ENCODE data around the gene MACROD2. TPM values are rescaled to one million over a fixed set of nuclear protein-coding genes. Genes with fewer than 3 reads are reported as not detected.

Gene MACROD2
- total RNA-seq, 1 donor from 2014 or later = 6.7 TPM

- Mint-ChIP-seq H3K9me3 (no peaks in the 10 kb centered on the region), H3K27ac (no peak overlapping the region), H3K4me3 (no peak overlapping the region), H3K36me3 (no peaks in the 10 kb centered on the region), H3K4me1 (ENCODE audit: unreplicated experiment) (peaks cover 14% of the 10 kb centered on the region), H3K27me3 (peaks cover 4% of the 10 kb centered on the region)
- no peak for DNase-seq (ENCODE audit: extremely low spot score, unreplicated experiment)
- no peak for TF ChIP-seq CTCF (conservative IDR thresholded peaks at IDR 0.05)
Measured at GRCh38 chr20:15507151-15507550, 1511.8 kb downstream of the MACROD2 start.

DNA sequence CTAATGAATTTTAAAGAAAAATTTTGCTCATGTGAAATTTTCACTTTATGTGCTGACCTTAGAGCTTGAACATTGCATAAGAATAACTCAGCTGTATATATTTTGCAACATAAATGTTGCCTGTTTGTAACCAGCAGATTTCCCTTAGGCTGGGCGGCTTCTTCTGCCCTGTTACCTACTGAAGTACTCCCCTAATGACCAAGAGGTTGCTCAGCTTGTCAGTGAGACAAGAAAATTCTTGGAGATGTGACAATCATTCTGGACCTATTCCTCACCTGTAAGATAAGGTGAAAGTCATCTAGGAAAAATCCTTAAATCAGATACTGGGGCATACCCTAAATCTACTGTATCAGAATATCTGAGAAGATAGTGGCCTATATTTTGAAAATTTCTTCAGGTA lies 1516.2 kb downstream of the MACROD2 start:
- Mint-ChIP-seq H3K27ac (no peak overlapping the region), H3K4me1 (ENCODE audit: unreplicated experiment) (peaks cover 15% of the 10 kb centered on the region), H3K27me3 (no peaks in the 10 kb centered on the region), H3K36me3 (no peaks in the 10 kb centered on the region), H3K4me3 (no peak overlapping the region), H3K9me3 (no peaks in the 10 kb centered on the region)
- no peak for TF ChIP-seq CTCF (conservative IDR thresholded peaks at IDR 0.05)
- no peak for DNase-seq (ENCODE audit: extremely low spot score, unreplicated experiment)

- Mint-ChIP-seq H3K4me1 (ENCODE audit: unreplicated experiment) (peaks cover 15% of the 10 kb centered on the region), H3K27ac (no peak overlapping the region), H3K9me3 (no peaks in the 10 kb centered on the region), H3K36me3 (no peaks in the 10 kb centered on the region), H3K4me3 (no peak overlapping the region), H3K27me3 (no peaks in the 10 kb centered on the region)
- TF ChIP-seq CTCF (conservative IDR thresholded peaks at IDR 0.05) = no peak
- no peak for DNase-seq (ENCODE audit: extremely low spot score, unreplicated experiment)
Measured at GRCh38 chr20:15512916-15513315, 1517.6 kb downstream of the MACROD2 start.

- DNase-seq (ENCODE audit: extremely low spot score, unreplicated experiment) = no peak
- Mint-ChIP-seq H3K4me3 (no peak overlapping the region), H3K27ac (no peak overlapping the region), H3K9me3 (peaks cover 4% of the 10 kb centered on the region), H3K27me3 (no peaks in the 10 kb centered on the region), H3K4me1 (ENCODE audit: unreplicated experiment) (peaks cover 15% of the 10 kb centered on the region), H3K36me3 (no peaks in the 10 kb centered on the region)
- no peak for TF ChIP-seq CTCF (conservative IDR thresholded peaks at IDR 0.05)
Measured at GRCh38 chr20:15515691-15516090, 1520.4 kb downstream of the MACROD2 start.

GRCh38 chr20:15520930-15521524 lies 1525.7 kb downstream of the MACROD2 start:
- no peaks in the 10 kb centered on the region for H3K27me3 Mint-ChIP-seq
- H3K27ac Mint-ChIP-seq = no peak overlapping the region
- no peak for TF ChIP-seq CTCF (conservative IDR thresholded peaks at IDR 0.05)
- H3K36me3 Mint-ChIP-seq = peaks cover 3% of the 10 kb centered on the region
- DNase-seq (ENCODE audit: extremely low spot score, unreplicated experiment) = no peak
- no peaks in the 10 kb centered on the region for H3K4me1 Mint-ChIP-seq (ENCODE audit: unreplicated experiment)
- no peak overlapping the region for H3K4me3 Mint-ChIP-seq
- peaks cover 4% of the 10 kb centered on the region for H3K9me3 Mint-ChIP-seq

DNA sequence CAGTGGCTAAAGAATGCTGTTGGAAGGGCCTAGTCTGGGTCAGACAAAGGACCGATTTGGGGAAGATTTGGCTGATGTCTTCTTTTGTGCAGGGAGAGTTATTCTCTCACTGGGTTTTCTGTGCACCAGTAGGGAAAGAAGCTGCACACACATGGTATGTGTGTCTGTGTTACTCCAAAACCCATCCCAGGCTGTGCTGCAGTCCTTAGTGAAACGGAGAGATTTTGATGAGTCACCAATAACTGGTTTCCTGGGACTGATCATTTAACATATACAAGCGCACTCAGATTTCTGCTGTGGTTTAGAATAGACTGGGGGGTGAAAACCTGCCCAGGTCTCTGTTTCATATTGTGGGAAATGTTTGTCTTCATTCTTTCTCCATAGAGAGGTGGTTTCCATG lies 1528.1 kb downstream of the MACROD2 start:
- no peak for TF ChIP-seq CTCF (conservative IDR thresholded peaks at IDR 0.05)
- Mint-ChIP-seq H3K27ac (no peak overlapping the region), H3K4me1 (ENCODE audit: unreplicated experiment) (no peaks in the 10 kb centered on the region), H3K27me3 (no peaks in the 10 kb centered on the region), H3K9me3 (peaks cover 4% of the 10 kb centered on the region), H3K4me3 (no peak overlapping the region), H3K36me3 (peaks cover 3% of the 10 kb centered on the region)
- DNase-seq (ENCODE audit: extremely low spot score, unreplicated experiment) = no peak
